HepG2 (cell line): ENCODE data around the gene TALDO1. TPM values are rescaled to one million over a fixed set of nuclear protein-coding genes. Genes with fewer than 3 reads are reported as not detected.
A peak's percentile ranks its signal among the peaks of the same experiment; 100 is the strongest.

Experiments
- BCLAF1 ChIP-seq: fragments of 450-650 bp; IDR thresholded peaks from 2 replicates; pipeline ENCODE4 v1.6.1; 2017; ENCODE audit warnings: mild to moderate bottlenecking
- CAMTA2 ChIP-seq: sonication (generic); formaldehyde crosslinking; IDR thresholded peaks from 2 replicates; pipeline ENCODE4 v1.4.0; 2020; ENCODE audit warnings: mild to moderate bottlenecking, missing genetic modification reagents, borderline replicate concordance
- ERF ChIP-seq: IDR thresholded peaks from 2 replicates; pipeline ENCODE4 v1.6.1; 2018; ENCODE audit warnings: missing biosample characterization, missing genetic modification reagents
- ESRRA ChIP-seq: sonication (generic); formaldehyde crosslinking; IDR thresholded peaks from 2 replicates; pipeline ENCODE4 v1.5.1; 2020; ENCODE audit warnings: mild to moderate bottlenecking, low read depth, missing genetic modification reagents
- KAT7 ChIP-seq: IDR thresholded peaks from 2 replicates; pipeline ENCODE4 v1.6.1; 2018; ENCODE audit warnings: borderline replicate concordance, missing compliant biosample characterization
- MLXIP ChIP-seq: sonication (generic); formaldehyde crosslinking; IDR thresholded peaks from 2 replicates; pipeline ENCODE4 v1.9.0; 2021; ENCODE audit warnings: missing genetic modification reagents, borderline replicate concordance
- ZBTB38 ChIP-seq: sonication (generic); formaldehyde crosslinking; IDR thresholded peaks from 2 replicates; pipeline ENCODE4 v1.5.1; 2020; ENCODE audit warnings: mild to moderate bottlenecking, missing genetic modification reagents
- ZFP36L1 ChIP-seq: sonication (generic); formaldehyde crosslinking; IDR thresholded peaks from 2 replicates; pipeline ENCODE4 v1.8.0; 2022; ENCODE audit warnings: mild to moderate bottlenecking, missing genetic modification reagents, moderate library complexity
- ZNF207 ChIP-seq: fragments of 450-650 bp; IDR thresholded peaks from 2 replicates; pipeline ENCODE4 v1.6.1; 2016; ENCODE audit warnings: antibody characterized with exemption, borderline replicate concordance
- ZNF263 ChIP-seq: sonication (generic); formaldehyde crosslinking; IDR thresholded peaks from 2 replicates; pipeline ENCODE4 v1.4.0; 2020; ENCODE audit warnings: missing genetic modification reagents
- ZNF430 ChIP-seq: sonication (generic); formaldehyde crosslinking; IDR thresholded peaks from 2 replicates; pipeline ENCODE4 v1.9.0; 2021; ENCODE audit warnings: mild to moderate bottlenecking, missing genetic modification reagents
- polyA plus RNA-seq, 8 experiments: library from polyadenylated mRNA; depleted of rRNA in 3 of 8; stranded (reverse) in 7 of 8; unstranded in 1 of 8; fragments of >200 nt; fragmentation: Illumina TruSeq in 4 of 8; extraction: Trizol in 4 of 8; gene quantifications; 2 replicates each; pipeline versions ENCODE4 v1.2.1 to v1.2.3, GENCODE V29; 2011 to 2016; ENCODE audit warnings: low read depth in 4 of 8, missing spikeins in 1 of 8, mixed read lengths in 1 of 8; ENCODE audit not compliant: insufficient read depth in 1 of 8
- total RNA-seq, 5 experiments: library from RNA; depleted of rRNA; stranded (reverse); fragments of >200 nt; fragmentation: Illumina TruSeq; extraction: Trizol; gene quantifications; 2 replicates each; pipeline ENCODE4 v1.2.3, GENCODE V29; 2016; ENCODE audit warnings: low read depth in 1 of 5
- TF ChIP-seq, protein P1 (sequence below): sonication (generic); formaldehyde crosslinking; IDR thresholded peaks from 2 replicates; pipeline ENCODE4 v1.4.0; 2020; ENCODE audit warnings: mild to moderate bottlenecking, missing genetic modification reagents
- TF ChIP-seq, protein P2 (sequence below), 2 experiments: sonication (generic) in 1 of 2; formaldehyde crosslinking in 1 of 2; IDR thresholded peaks; 2 replicates each; pipeline versions ENCODE4 v1.4.0 to v1.6.1; 2016 to 2020; ENCODE audit warnings: borderline replicate concordance in 1 of 2, low read depth in 1 of 2, mild to moderate bottlenecking in 1 of 2, missing genetic modification reagents in 1 of 2
- TF ChIP-seq, protein P3 (sequence below): sonication (generic); formaldehyde crosslinking; IDR thresholded peaks from 2 replicates; pipeline ENCODE4 v1.5.0; 2020; ENCODE audit warnings: missing genetic modification reagents, mild to moderate bottlenecking, borderline replicate concordance

TALDO1 gene
- total and polyA plus RNA-seq, 2 of the 13 experiments (the other 11 are each of a cell fraction or from before 2014, with no cell fraction given): 107 to 240 TPM

DNA sequence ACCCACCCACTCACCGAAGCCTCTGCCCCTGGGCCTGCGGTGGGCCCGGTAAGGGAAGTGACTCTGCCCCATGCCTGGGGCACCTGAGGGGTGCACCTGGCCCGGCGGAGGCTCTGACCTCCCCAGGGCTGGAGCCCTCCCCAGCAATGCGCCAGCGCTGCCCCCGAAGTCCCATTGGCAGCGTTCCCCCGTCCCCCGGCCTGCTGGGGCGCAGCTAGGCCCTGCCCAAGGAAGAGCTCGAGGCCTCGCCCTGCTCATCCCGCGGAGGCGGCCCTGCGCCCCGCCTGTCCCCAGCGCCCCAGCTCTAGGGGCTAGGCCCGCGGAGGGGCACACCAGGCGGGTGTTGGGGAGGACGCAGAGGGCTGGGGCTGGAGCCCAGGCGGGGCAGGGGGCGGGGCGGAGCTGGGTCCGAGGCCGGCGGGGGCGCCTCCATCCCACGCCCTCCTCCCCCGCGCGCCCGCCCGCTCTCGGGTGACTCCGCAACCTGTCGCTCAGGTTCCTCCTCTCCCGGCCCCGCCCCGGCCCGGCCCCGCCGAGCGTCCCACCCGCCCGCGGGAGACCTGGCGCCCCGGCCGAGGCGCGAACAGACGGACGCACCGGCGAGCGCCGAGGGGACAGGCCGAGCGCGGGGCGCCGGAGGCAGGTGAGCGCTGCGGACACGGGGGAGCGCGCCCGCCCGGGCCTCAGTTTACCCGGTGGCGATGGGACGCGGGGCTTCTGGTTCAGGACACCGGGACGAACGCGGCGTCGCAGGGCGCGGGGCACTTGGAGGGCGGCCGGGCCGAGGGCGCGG is 41.4 kb upstream of the TALDO1 start, which contains the start of gene EPS8L2 (continued):
- TF ChIP-seq MLXIP (no peak), ZFP36L1 (CRISPR knock-in tag) (no peak), BCLAF1 (no peak), ERF (peak; percentile 7; the same call in 1 of the 2 replicates), KAT7 (CRISPR knock-in tag) (no peak), ZNF207 (no peak), ZNF263 (CRISPR knock-in tag) (peak; percentile 86), ESRRA (CRISPR knock-in tag) (peak; percentile 35; the same call in 1 of the 2 replicates), CAMTA2 (CRISPR knock-in tag) (no peak), ZBTB38 (CRISPR knock-in tag) (no peak; the same call in 1 of the 2 replicates), ZNF430 (CRISPR knock-in tag) (peak; percentile 12; the same call in 1 of the 2 replicates)
- TF ChIP-seq, protein P1, sequence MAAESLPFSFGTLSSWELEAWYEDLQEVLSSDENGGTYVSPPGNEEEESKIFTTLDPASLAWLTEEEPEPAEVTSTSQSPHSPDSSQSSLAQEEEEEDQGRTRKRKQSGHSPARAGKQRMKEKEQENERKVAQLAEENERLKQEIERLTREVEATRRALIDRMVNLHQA: no peak
- TF ChIP-seq, protein P2, sequence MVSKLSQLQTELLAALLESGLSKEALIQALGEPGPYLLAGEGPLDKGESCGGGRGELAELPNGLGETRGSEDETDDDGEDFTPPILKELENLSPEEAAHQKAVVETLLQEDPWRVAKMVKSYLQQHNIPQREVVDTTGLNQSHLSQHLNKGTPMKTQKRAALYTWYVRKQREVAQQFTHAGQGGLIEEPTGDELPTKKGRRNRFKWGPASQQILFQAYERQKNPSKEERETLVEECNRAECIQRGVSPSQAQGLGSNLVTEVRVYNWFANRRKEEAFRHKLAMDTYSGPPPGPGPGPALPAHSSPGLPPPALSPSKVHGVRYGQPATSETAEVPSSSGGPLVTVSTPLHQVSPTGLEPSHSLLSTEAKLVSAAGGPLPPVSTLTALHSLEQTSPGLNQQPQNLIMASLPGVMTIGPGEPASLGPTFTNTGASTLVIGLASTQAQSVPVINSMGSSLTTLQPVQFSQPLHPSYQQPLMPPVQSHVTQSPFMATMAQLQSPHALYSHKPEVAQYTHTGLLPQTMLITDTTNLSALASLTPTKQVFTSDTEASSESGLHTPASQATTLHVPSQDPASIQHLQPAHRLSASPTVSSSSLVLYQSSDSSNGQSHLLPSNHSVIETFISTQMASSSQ (IDR thresholded peaks at IDR 0.05; ENCODE audit: low read depth): no peak
- TF ChIP-seq, protein P2 (CRISPR knock-in tag; IDR thresholded peaks at IDR 0.05; ENCODE audit: borderline replicate concordance): no peak
- TF ChIP-seq, protein P3, sequence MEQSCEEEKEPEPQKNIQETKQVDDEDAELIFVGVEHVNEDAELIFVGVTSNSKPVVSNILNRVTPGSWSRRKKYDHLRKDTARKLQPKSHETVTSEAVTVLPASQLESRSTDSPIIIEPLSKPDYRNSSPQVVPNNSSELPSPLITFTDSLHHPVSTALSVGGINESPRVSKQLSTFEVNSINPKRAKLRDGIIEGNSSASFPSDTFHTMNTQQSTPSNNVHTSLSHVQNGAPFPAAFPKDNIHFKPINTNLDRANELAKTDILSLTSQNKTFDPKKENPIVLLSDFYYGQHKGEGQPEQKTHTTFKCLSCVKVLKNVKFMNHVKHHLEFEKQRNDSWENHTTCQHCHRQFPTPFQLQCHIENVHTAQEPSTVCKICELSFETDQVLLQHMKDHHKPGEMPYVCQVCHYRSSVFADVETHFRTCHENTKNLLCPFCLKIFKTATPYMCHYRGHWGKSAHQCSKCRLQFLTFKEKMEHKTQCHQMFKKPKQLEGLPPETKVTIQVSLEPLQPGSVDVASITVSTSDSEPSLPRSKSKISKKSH: no peak
